GM18517 (cell line): ENCODE results near the gene USF3.

Experiments used
- ATAC-seq: cut with Tn5 transposase; IDR thresholded peaks from one replicate; pipeline ENCODE4 v1.9.1; 2021; ENCODE audit warnings: mild to moderate bottlenecking, moderate library complexity; ENCODE audit not compliant: unreplicated experiment

USF3 gene

GRCh38 chr3:113697500-113698090 lies 1.2 kb upstream of the USF3 start:
- ATAC-seq, result no peak

GRCh38 chr3:113696658-113697499 lies 437 bp upstream of the USF3 start:
- peak; percentile 97 for ATAC-seq

GRCh38 chr3:113695431-113695785 lies 1.0 kb downstream of the USF3 start:
- ATAC-seq, result no peak

GRCh38 chr3:113690482-113690881 lies 6.0 kb downstream of the USF3 start:
- no peak for ATAC-seq

GRCh38 chr3:113685956-113686721 lies 10.3 kb downstream of the USF3 start:
- ATAC-seq, result no peak

GRCh38 chr3:113685124-113685523 lies 11.3 kb downstream of the USF3 start:
- ATAC-seq, result no peak

GRCh38 chr3:113684271-113684819 lies 12.1 kb downstream of the USF3 start:
- no peak for ATAC-seq

GRCh38 chr3:113678773-113679172 lies 17.7 kb downstream of the USF3 start:
- no peak for ATAC-seq

GRCh38 chr3:113677737-113678136 lies 18.7 kb downstream of the USF3 start:
- ATAC-seq, result no peak

- ATAC-seq, result no peak
Observed at GRCh38 chr3:113676261-113676660, 20.2 kb downstream of the USF3 start.

GRCh38 chr3:113673593-113673992 lies 22.8 kb downstream of the USF3 start:
- ATAC-seq, result no peak

GRCh38 chr3:113668015-113668414 lies 28.4 kb downstream of the USF3 start:
- no peak for ATAC-seq

- no peak for ATAC-seq
Observed at GRCh38 chr3:113664523-113665094, 31.8 kb downstream of the USF3 start.

- no peak for ATAC-seq
Observed at GRCh38 chr3:113663761-113664160, 32.7 kb downstream of the USF3 start.

GRCh38 chr3:113663324-113663750 lies 33.1 kb downstream of the USF3 start:
- no peak for ATAC-seq

GRCh38 chr3:113662824-113663223 lies 33.6 kb downstream of the USF3 start:
- ATAC-seq, result no peak

- no peak for ATAC-seq
Observed at GRCh38 chr3:113660896-113661295, 35.5 kb downstream of the USF3 start.

GRCh38 chr3:113660458-113660857 lies 36.0 kb downstream of the USF3 start:
- ATAC-seq, result no peak

- ATAC-seq, result no peak
Observed at GRCh38 chr3:113659996-113660395, 36.4 kb downstream of the USF3 start.

GRCh38 chr3:113659101-113659541 lies 37.3 kb downstream of the USF3 start:
- no peak for ATAC-seq

- no peak for ATAC-seq
Observed at GRCh38 chr3:113658107-113658506, 38.3 kb downstream of the USF3 start.
